Loucy (cell line): ENCODE data around the gene HBP1.

Experiments used
- H2AFZ ChIP-seq: fragments of 200-600 bp; sonication (generic); 2 replicates; pipeline ENCODE4 v1.6.0; 2016; ENCODE audit warnings: antibody characterized with exemption, mild to moderate bottlenecking, low read length, moderate library complexity
- H3F3A ChIP-seq: fragments of 200-600 bp; 2 replicates; pipeline ENCODE4 v1.6.0; 2016; ENCODE audit warnings: antibody characterized with exemption, low read depth, mild to moderate bottlenecking
- H3K27me3 ChIP-seq: fragments of 200-600 bp; sonication (generic); 2 replicates; pipeline ENCODE4 v1.6.1; 2014; ENCODE audit warnings: low read length, mild to moderate bottlenecking; ENCODE audit not compliant: insufficient read depth, poor library complexity, severe bottlenecking
- H3K36me3 ChIP-seq: fragments of 200-600 bp; sonication (generic); 2 replicates; pipeline ENCODE4 v1.6.1; 2016; ENCODE audit warnings: low read length; ENCODE audit not compliant: insufficient read depth
- H3K4me1 ChIP-seq: fragments of 200-600 bp; sonication (generic); 2 replicates; pipeline ENCODE4 v1.5.1; 2014; ENCODE audit warnings: low read length, mild to moderate bottlenecking; ENCODE audit not compliant: insufficient read depth, poor library complexity, severe bottlenecking
- H3K4me2 ChIP-seq: fragments of 200-600 bp; sonication (generic); 2 replicates; pipeline ENCODE4 v1.6.0; 2014; ENCODE audit warnings: antibody characterized with exemption, low read length, low read depth, mild to moderate bottlenecking; ENCODE audit not compliant: poor library complexity, severe bottlenecking
- H3K4me3 ChIP-seq: fragments of 200-600 bp; sonication (generic); 2 replicates; pipeline ENCODE4 v1.5.1; 2014; ENCODE audit warnings: low read length, mild to moderate bottlenecking, mixed read lengths; ENCODE audit not compliant: poor library complexity, severe bottlenecking
- H3K79me2 ChIP-seq: fragments of 200-600 bp; sonication (generic); 2 replicates; pipeline ENCODE4 v1.6.1; 2014; ENCODE audit warnings: low read length; ENCODE audit not compliant: insufficient read depth
- H3K9ac ChIP-seq: fragments of 200-600 bp; sonication (generic); 2 replicates; pipeline ENCODE4 v1.6.0; 2014; ENCODE audit warnings: mild to moderate bottlenecking, low read depth, low read length, moderate library complexity; ENCODE audit not compliant: poor library complexity, severe bottlenecking
- H3K9me2 ChIP-seq: fragments of 200-600 bp; sonication (generic); replicated peaks from 2 replicates; pipeline ENCODE4 v1.6.1; 2016; ENCODE audit warnings: low read depth, low read length, mixed read lengths
- H3K9me3 ChIP-seq: fragments of 200-600 bp; sonication (generic); 2 replicates; pipeline ENCODE4 v1.6.1; 2014; ENCODE audit warnings: mild to moderate bottlenecking, antibody characterized with exemption, low read length, low read depth; ENCODE audit not compliant: insufficient read depth
- H4K20me1 ChIP-seq: fragments of 200-600 bp; sonication (generic); 2 replicates; pipeline ENCODE4 v1.6.0; 2014; ENCODE audit warnings: antibody characterized with exemption, low read length, mild to moderate bottlenecking; ENCODE audit not compliant: insufficient read depth, poor library complexity, severe bottlenecking
- EZH2phosphoT487 ChIP-seq: fragments of 200-600 bp; IDR thresholded peaks from 2 replicates; pipeline ENCODE4 v1.6.1; 2018; ENCODE audit warnings: antibody characterized with exemption, mild to moderate bottlenecking, moderate library complexity, borderline replicate concordance
- TF ChIP-seq, protein P1 (sequence below): fragments of 200-600 bp; sonication (generic); conservative IDR thresholded peaks from 2 replicates; pipeline ENCODE4 v1.5.1; 2014; ENCODE audit warnings: mild to moderate bottlenecking, antibody characterized with exemption, low read length

Gene HBP1

DNA sequence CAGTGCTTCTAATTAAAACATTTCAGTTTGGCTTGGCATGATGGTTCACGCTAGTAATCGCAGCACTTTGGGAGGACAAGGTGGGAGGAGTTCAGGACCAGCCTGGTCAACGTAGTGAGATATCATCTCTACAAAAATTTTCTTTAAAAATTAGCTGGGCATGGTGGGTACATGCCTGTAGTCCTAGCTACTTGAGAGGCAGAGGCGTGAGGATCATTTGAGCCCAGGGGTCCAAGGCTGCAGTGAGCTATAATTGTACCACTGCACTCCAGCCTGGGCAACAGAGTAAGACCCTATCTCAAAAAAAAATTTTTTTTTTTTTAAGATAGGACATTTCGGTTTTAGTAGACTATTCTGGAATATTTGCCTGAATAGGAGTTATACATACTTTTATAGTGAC is 12.4 kb downstream of the HBP1 start:
- no peaks in the 10 kb centered on the region for H3K9me2 ChIP-seq
- TF ChIP-seq EZH2phosphoT487: no peak
- TF ChIP-seq, protein P1, sequence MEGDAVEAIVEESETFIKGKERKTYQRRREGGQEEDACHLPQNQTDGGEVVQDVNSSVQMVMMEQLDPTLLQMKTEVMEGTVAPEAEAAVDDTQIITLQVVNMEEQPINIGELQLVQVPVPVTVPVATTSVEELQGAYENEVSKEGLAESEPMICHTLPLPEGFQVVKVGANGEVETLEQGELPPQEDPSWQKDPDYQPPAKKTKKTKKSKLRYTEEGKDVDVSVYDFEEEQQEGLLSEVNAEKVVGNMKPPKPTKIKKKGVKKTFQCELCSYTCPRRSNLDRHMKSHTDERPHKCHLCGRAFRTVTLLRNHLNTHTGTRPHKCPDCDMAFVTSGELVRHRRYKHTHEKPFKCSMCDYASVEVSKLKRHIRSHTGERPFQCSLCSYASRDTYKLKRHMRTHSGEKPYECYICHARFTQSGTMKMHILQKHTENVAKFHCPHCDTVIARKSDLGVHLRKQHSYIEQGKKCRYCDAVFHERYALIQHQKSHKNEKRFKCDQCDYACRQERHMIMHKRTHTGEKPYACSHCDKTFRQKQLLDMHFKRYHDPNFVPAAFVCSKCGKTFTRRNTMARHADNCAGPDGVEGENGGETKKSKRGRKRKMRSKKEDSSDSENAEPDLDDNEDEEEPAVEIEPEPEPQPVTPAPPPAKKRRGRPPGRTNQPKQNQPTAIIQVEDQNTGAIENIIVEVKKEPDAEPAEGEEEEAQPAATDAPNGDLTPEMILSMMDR: no peak
- H3K79me2 ChIP-seq: peaks cover 21% of the 10 kb centered on the region
- H3K27me3 ChIP-seq: no peaks in the 10 kb centered on the region
- H3F3A ChIP-seq: no peaks in the 10 kb centered on the region
- peaks cover 10% of the 10 kb centered on the region for H3K4me1 ChIP-seq
- no peak overlapping the region for H3K4me2 ChIP-seq
- no peak overlapping the region for H3K9ac ChIP-seq
- H3K4me3 ChIP-seq: no peak overlapping the region
- H4K20me1 ChIP-seq: peaks cover 18% of the 10 kb centered on the region
- H3K36me3 ChIP-seq: peaks cover 53% of the 10 kb centered on the region; the same call in 1 of the 2 replicates
- no peaks in the 10 kb centered on the region for H3K9me3 ChIP-seq
- H2AFZ ChIP-seq: no peak overlapping the region

DNA sequence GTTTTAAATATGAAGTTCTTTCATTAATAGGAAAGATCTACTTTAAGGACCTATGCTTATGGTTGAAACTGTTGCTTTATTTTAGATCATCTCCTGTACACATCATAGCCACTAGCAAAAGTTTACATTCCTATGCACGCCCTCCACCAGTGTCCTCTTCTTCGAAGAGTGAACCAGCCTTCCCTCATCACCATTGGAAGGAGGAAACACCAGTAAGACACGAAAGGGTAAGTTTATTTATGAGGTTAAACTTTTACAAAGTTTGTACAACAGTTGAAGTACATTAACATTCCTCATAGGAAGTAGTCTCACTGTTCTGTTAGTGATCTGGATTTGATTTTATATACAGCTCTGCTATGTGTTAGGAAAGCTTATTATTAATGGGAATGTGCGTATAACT is 16.9 kb downstream of the HBP1 start:
- no peaks in the 10 kb centered on the region for H3K9me3 ChIP-seq
- H3K27me3 ChIP-seq: no peaks in the 10 kb centered on the region
- H3K4me1 ChIP-seq: peaks cover 2% of the 10 kb centered on the region
- H3F3A ChIP-seq: no peaks in the 10 kb centered on the region
- no peaks in the 10 kb centered on the region for H3K9me2 ChIP-seq
- TF ChIP-seq, protein P1: no peak
- TF ChIP-seq EZH2phosphoT487: no peak
- no peak overlapping the region for H3K4me2 ChIP-seq
- H4K20me1 ChIP-seq: no peaks in the 10 kb centered on the region
- H3K79me2 ChIP-seq: no peaks in the 10 kb centered on the region
- no peak overlapping the region for H3K4me3 ChIP-seq
- H3K9ac ChIP-seq: no peak overlapping the region
- no peak overlapping the region for H2AFZ ChIP-seq
- H3K36me3 ChIP-seq: peaks cover 88% of the 10 kb centered on the region

DNA sequence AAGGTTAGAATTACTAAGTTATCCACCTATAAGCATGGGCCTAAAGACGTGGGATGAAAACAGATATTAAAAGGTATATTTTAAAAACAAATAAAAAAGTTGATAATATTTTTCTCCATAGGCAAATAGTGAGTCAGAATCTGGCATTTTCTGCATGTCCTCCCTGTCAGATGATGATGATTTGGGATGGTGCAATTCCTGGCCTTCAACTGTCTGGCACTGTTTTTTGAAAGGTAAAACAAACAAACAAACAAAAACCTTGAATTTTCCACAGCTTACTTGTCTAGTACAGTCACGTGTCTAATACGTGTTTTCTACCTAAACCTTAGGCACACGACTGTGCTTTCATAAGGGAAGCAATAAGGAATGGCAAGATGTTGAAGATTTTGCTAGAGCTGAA is 17.4 kb downstream of the HBP1 start:
- no peaks in the 10 kb centered on the region for H3K79me2 ChIP-seq
- no peak overlapping the region for H2AFZ ChIP-seq
- no peaks in the 10 kb centered on the region for H3F3A ChIP-seq
- TF ChIP-seq, protein P1: no peak
- no peak overlapping the region for H3K9ac ChIP-seq
- no peak overlapping the region for H3K4me2 ChIP-seq
- H3K4me3 ChIP-seq: no peak overlapping the region
- H3K27me3 ChIP-seq: no peaks in the 10 kb centered on the region
- H3K4me1 ChIP-seq: no peaks in the 10 kb centered on the region
- H4K20me1 ChIP-seq: no peaks in the 10 kb centered on the region
- peaks cover 88% of the 10 kb centered on the region for H3K36me3 ChIP-seq
- H3K9me2 ChIP-seq: no peaks in the 10 kb centered on the region
- no peaks in the 10 kb centered on the region for H3K9me3 ChIP-seq
